GM08714 (cell line): ENCODE results near the gene APOA4.
"Not testable (repeated sequence)": the region's sequence is repeated elsewhere in the genome, so short reads cannot be mapped to it uniquely, and the experiment has no call there.

Source experiments
- H3K4me3 ChIP-seq: fragments of 200-500 bp; sonication (Bioruptor generic); 2 replicates; pipeline ENCODE4 v1.5.1; 2014; ENCODE audit warnings: mild to moderate bottlenecking, low read length, inconsistent platforms
- ZNF274 ChIP-seq: IDR thresholded peaks from 2 replicates; pipeline ENCODE4 v1.6.1; 2012; ENCODE audit warnings: mild to moderate bottlenecking, low read depth, low read length

Gene APOA4

DNA sequence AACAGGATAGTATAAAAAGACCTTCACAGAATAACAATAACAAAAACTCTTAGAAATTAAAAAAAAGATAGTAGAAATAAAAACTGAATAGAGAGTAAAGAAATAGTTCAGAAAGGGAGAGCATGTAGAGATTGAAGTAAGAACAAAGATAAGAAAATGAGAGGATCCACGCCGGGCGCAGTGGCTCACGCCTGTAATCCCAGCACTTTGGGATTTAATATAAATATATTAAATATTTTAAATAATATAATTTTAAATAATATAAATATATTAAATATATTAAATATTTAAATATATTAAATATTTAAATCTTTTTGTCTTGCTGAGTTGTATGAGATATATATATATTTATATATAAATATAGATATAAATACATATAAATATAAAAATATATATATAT is 11.0 kb downstream of the APOA4 start:
- H3K4me3 ChIP-seq: no peak overlapping the region
- no peak for TF ChIP-seq ZNF274

DNA sequence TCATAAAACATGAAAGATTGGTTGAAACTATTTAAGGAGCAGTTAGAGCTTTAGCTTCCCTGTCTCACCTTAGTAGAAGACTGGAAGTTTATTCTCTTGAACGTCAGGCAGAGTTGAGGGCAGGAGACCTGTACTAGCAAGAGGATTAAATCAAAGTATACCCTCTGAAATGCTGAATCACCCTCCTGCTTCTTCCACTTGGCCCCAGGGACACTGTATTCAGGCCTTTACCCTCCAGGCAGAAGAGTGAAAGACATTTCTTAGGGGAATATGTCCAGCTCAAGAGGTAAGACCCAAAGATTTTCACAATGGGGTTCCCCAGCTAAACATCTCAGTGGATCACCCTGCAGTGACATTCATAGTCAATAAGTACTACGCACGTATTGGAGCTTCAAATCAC is 11.9 kb downstream of the APOA4 start:
- H3K4me3 ChIP-seq: no peak overlapping the region
- no peak for TF ChIP-seq ZNF274

DNA sequence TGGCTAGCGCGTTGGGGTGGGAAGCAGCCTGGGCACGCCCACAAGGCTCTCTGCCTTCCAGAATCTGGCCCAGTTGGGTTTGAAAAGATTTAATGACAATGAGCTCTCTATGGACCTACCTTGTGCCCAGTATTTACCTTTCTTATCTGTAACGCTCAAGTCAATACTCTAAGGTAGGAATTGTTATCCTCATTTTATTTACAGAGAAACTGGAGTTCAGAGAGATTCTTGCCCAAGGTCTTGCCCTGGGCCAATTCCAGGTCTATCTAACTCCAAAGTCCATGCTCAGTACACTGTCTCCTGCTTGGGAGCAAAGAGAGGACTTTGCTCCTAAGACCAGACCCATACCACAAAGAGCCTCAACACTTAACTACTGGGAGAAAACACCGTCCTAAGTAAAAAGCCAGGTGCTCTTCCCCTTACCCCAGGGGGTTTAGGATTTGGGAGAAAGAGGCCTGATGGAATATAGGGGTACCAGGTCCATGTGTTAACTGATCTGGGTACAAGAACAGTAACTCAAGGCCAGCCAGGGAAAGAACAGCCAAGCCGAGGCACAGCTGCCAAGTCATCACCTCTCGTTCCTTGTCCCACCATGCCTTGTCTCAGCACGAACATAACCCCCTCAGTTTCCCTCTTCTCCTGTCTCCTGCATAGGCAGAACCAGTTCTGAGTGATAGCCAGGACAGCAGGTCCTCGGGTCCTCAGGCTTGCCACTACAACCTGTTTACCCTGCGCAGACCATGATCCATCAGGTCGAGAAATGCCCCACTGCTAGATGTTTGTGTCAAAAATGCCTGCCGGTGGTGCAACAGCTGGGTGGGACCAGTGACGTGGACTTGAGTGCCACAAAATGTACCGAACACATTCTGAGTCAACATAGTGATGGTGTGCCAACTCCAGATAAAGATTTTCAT is 14.6 kb downstream of the APOA4 start:
- no peak for TF ChIP-seq ZNF274

DNA sequence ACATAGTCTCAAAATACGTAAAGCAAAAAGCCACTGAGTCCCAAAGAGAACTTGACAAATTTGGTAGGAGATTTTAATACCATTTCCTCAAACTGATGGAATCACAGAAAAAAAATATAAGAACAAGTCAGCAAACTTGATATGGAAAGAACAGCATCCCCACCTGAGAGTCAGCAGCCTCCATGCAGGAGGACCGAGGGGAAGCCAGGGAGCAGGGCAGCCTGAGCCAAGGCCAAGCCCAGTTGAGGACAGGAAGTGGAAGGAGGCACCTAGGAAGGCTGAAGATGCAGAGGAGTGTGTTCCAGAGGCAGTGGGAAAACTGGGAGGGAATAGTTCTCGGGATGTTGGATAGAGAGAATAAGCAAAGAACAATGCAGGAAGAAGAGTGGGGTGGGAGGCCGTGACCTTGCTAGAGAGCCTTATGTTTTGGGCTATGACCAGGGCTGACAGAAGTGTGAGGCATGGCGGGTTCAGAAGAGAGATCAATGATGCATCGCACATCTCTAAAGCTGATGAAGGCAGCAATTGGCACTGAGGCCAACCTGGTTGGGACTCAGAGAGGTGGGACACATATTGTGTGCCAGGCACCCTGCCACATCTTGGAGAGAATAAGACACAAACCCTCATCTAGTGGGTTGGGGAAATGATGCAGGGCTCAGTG is 15.4 kb downstream of the APOA4 start:
- no peak overlapping the region for H3K4me3 ChIP-seq
- no peak for TF ChIP-seq ZNF274

More for the DNA sequence above, 14.6 kb downstream of the APOA4 start:
- no peak overlapping the region for H3K4me3 ChIP-seq

DNA sequence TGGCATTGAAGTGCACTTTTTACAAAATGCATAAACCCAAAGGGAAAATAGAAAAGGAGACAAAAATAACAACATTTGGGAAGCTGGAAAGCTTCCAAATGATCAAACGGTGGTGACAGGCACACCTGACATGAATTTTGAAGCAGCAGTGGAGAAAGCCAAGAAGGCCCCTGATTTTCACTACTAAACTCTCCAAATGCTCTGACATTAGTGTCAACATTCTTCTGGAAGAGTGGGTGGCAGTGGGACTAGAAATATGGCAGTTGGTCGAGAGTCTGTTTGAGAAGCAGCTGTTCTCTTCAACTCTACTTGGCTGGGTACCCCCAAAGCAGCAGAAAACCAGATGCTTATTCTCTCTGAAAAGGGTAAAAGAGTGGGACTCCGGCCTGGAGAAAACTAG is 19.1 kb downstream of the APOA4 start:
- TF ChIP-seq ZNF274: no peak
- H3K4me3 ChIP-seq: no peak overlapping the region

DNA sequence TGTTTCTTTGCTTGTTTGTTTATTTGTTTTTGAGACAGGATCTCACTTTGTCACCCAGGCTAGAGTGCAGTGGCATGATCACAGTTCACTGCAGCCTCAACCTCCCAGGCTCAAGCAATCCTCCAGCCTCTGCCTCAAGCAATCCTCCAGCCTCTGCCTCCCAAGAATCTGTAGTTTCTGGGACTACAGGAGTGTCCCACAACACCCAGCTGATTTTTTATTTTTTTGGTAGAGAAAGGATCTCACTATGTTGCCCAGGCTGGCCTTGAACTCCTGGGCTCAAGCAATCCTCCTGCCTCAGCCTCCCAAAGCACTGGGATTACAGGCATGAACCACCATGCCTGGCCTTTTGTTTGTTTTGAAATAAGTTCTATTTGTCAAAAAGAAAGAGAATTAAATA is 21.4 kb downstream of the APOA4 start:
- H3K4me3 ChIP-seq: not testable (repeated sequence)

DNA sequence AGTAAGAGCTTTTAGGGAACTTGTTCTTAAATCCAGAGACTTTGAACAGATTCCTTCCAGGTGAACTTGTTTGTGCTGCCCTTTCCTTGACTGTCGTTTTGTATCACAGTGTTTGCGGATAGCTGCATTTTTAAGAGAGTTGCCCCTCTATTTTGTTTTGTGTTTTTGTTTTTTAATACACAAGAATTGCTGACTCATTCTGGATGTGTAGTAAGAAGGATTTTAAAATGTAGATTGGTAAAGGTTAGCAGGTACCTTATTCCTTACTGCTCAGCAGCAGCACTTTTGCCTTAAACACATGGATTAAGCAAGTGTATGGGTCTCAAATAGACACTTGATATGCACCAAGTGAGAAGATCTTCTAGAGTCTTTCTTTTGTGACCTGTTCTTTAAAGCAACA is 22.5 kb downstream of the APOA4 start:
- no peak for TF ChIP-seq ZNF274
- H3K4me3 ChIP-seq: no peak overlapping the region

DNA sequence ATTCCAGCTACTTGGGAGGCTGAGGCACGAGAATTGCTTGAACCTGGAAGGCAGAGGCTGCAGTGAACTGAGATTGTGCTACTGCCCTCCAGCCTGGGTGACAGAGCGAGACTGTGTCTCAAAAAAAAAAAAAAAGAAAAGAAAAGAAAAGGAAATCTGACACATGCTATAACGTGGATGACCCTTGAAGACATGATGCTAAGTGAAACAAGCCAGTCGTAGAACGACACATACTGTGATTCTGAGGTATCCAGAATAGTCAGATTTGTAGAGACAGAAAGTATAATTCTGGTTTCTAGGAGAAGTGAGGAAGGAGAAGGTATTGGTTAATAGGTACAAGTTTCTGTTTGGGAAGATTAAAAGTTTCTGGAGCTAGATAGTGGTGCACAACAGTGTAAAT is 24.7 kb downstream of the APOA4 start:
- TF ChIP-seq ZNF274: no peak
- no peak overlapping the region for H3K4me3 ChIP-seq

DNA sequence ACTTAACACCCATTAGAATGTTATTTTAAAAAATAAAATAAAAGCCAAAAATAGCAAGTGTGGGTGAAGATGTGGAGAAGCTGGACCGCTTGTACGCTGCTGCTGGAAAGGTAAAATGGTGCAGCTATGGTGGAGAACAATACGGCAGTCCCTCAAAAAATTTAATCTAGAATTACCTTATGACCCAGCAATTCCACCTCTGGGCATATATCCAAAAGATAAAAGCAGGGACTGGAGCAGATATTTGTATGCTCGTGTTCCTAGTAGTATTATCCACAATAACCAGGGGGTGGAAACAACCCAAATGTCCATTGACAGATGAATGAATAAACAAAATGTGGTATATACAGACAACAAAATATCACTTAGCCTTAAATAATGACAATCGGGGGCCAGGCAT is 25.3 kb downstream of the APOA4 start:
- TF ChIP-seq ZNF274: no peak
- H3K4me3 ChIP-seq: no peak overlapping the region

DNA sequence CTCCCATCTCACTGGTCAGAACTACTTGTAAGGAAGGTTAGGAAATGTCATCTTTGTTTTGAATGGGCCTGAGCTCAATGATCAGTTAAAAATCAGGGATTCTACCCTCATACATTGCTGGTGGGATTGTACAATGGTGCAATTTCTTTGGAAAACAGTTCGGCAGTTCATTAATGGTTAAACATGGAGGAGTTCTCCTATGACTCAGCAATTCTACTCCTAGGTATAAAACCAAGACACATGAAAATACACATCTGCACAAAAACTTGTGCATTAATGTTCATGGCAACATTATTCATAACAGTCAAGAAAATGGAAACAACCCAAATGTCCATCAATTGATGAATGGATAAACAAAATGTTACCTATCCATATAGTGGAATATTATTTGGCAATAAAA is 26.6 kb downstream of the APOA4 start:
- TF ChIP-seq ZNF274: no peak
- no peak overlapping the region for H3K4me3 ChIP-seq

DNA sequence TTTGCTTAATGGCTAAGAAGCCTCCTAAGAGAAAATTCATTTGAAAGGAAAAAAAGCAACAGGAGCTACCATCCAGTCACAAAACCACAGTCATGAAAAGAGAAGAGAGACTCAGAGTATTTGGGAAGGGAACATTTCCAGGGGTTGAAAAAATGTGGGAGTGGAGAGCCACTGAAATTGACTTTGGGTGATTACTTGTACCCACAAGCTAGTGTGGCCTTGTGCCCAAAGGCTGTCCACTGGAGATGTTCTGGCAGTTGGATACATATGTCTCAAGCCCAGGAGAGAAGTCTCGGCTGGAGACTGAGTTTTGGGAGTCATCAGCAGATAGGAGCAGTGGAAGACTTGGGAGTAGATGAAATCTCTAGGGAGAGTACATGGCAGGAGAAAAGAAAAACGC is 28.3 kb downstream of the APOA4 start:
- no peak overlapping the region for H3K4me3 ChIP-seq
- no peak for TF ChIP-seq ZNF274

DNA sequence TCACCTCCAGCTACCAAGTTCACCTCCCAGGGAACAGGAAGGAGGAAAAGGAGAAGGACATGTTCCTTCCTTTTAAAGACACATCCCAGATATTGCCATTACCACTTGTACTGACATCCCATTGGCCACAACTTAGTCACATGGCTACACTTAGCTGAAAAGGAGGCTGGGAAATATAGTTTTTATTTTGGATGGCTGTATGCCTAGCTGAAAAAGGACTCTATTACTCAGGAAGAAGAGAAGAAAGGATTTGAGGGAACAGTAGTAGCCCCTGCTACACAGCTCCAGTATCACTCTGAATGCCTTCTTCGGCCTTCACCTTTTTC is 29.4 kb downstream of the APOA4 start:
- no peak overlapping the region for H3K4me3 ChIP-seq
- no peak for TF ChIP-seq ZNF274

DNA sequence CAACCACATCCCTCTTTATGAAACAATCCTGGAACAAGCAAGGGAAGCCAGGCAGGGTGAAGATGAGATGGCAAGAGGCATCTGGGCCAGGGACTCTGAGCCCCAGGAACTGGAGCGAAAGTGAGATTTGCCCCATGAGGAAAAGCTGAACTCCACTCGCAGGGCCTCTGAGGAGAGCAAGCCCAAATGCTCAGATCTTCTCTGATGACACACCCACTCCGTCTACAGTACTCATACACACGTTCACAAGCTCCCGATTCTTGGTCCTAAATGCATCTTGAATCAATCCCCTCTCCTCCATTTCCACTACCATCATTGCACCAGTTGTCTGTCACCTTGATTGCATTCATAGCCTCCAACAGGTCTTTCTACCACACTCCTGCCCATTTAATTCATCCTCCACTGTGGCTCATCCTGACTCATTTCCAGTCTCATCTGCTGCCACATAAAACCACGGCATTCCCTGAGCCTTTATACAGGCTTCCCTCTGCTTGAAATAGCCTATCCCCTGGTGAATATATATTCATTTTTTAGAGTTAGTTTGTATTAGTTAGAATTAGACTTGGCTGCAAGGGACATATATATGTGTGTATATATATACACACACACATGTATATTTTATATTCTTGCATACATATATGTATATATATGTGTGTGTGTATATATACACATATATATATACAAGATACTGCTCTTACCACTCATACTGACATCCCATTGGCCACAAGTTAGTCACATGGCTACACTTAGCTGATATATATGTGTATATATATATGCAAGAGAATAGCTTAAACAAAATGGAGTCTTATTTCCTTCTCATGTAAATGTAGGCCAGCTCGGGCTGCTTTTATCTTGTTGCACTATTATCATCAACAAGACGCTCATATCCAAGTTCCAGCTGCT is 30.0 kb downstream of the APOA4 start:
- TF ChIP-seq ZNF274: no peak

DNA sequence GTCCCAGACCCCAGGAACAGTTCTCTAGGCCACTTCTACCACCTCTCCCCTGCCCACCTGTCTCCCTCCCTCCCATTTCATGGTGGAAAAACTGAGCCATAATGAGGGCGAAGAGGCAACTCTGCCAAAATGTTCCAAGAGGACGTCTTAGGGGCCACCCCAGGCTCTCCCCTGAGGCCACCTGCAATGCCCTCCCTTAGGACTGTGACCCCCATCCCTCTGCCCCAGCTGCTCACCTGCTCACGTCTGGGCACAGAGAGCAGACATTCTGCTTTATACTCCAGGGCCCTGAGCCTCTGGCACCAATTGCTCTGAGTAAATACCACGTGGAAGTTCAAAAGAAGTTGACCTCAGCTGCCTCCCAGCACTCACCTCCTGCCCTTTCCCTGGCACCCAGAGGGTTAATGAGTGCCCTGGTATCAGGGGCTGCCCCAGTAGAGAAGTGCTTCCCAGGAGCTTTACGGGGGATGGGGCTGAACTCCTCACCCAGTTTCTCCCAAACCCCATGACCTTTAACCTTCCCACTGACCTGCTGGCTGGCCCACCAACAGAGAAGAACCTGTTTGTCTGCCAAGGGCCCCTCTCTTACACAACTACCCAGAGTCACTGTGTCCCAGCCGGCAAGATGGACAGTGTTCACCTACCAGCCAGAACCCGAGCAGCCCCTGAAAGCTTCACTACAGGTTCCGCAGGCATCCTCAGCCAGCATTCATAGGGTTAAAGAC is 30.8 kb downstream of the APOA4 start:
- no peak for TF ChIP-seq ZNF274
- H3K4me3 ChIP-seq: no peak overlapping the region

More for the DNA sequence above, 30.0 kb downstream of the APOA4 start:
- H3K4me3 ChIP-seq: no peak overlapping the region
